Naive thymus-derived CD4-positive, alpha-beta T cell (primary cell): Measurements from ENCODE around the gene DPY19L2. TPM values are rescaled to one million over a fixed set of nuclear protein-coding genes. Genes with fewer than 3 reads are reported as not detected.
"Not testable (repeated sequence)": the region's sequence is repeated elsewhere in the genome, so short reads cannot be mapped to it uniquely, and the experiment has no call there.

ENCODE experiments used
- ATAC-seq: fragments of 150-1000 bp; cut with Tn5 transposase; 2 replicates; pipeline ENCODE4 v1.10.0; 2021; ENCODE audit warnings: mild to moderate bottlenecking, moderate library complexity
- CTCF ChIA-PET: fragments of 350-600 bp; sonication (Branson Sonifier 250); formaldehyde crosslinking; loops from one replicate; lab custom pipeline; 2021; ENCODE audit warnings: antibody characterized with exemption; lab: Charles Lee
- POLR2A ChIA-PET: fragments of 350-600 bp; sonication (Branson Sonifier 250); formaldehyde crosslinking; loops from one replicate; lab custom pipeline; 2021; ENCODE audit warnings: antibody characterized with exemption, inconsistent platforms; lab: Charles Lee
- DNase-seq, 9 donors: peaks; one replicate each; pipeline versions ENCODE4 v3.0.0 to v3.0.0-alpha.2; 2020 to 2022; ENCODE audit warnings: mixed read lengths in 1 of 9
- H3K27ac ChIP-seq: one replicate; pipeline ENCODE4 v1.7.0; 2013; ENCODE audit warnings: mild to moderate bottlenecking, low read depth, low read length, moderate library complexity
- H3K27me3 ChIP-seq, 2 donors: one replicate each; pipeline ENCODE4 v1.7.0; 2013; ENCODE audit warnings: low read length in 2 of 2, mild to moderate bottlenecking in 2 of 2, moderate library complexity in 2 of 2; ENCODE audit not compliant: control insufficient read depth in 2 of 2, insufficient read depth in 2 of 2
- H3K36me3 ChIP-seq, 3 experiments: 1 replicate in 2 of 3; 2 replicates in 1 of 3; pipeline ENCODE4 v1.7.0; 2013; ENCODE audit warnings: low read length in 3 of 3, mild to moderate bottlenecking in 3 of 3, moderate library complexity in 1 of 3; ENCODE audit not compliant: insufficient read depth in 3 of 3, control insufficient read depth in 2 of 3
- H3K4me1 ChIP-seq, 2 donors: one replicate each; pipeline ENCODE4 v1.7.0; 2013; ENCODE audit warnings: low read length in 2 of 2, mild to moderate bottlenecking in 2 of 2, moderate library complexity in 1 of 2; ENCODE audit not compliant: control insufficient read depth in 2 of 2, insufficient read depth in 2 of 2
- H3K4me3 ChIP-seq: 2 replicates; pipeline ENCODE4 v1.7.0; 2013; ENCODE audit warnings: mild to moderate bottlenecking, low read length
- H3K9me3 ChIP-seq, 3 experiments: 1 replicate in 2 of 3; 2 replicates in 1 of 3; pipeline ENCODE4 v1.7.0; 2013; ENCODE audit warnings: low read length in 3 of 3; ENCODE audit not compliant: control insufficient read depth in 2 of 3
- H3K27ac Mint-ChIP-seq, 9 donors: one replicate each; pipeline ENCODE4 v1.8.0; 2020 to 2022; ENCODE audit warnings: mixed read lengths in 9 of 9, mild to moderate bottlenecking in 8 of 9, moderate library complexity in 5 of 9, inconsistent platforms in 2 of 9
- H3K27me3 Mint-ChIP-seq, 5 donors: one replicate each; pipeline ENCODE4 v1.8.0; 2021 to 2022; ENCODE audit warnings: mixed read lengths in 5 of 5, mild to moderate bottlenecking in 1 of 5
- H3K36me3 Mint-ChIP-seq, 5 donors: one replicate each; pipeline ENCODE4 v1.8.0; 2020 to 2022; ENCODE audit warnings: mixed read lengths in 5 of 5, mild to moderate bottlenecking in 3 of 5, inconsistent platforms in 1 of 5
- H3K4me1 Mint-ChIP-seq, 7 donors: one replicate each; pipeline ENCODE4 v1.8.0; 2020 to 2022; ENCODE audit warnings: mixed read lengths in 7 of 7, mild to moderate bottlenecking in 3 of 7, inconsistent platforms in 1 of 7
- H3K4me3 Mint-ChIP-seq, 10 donors: one replicate each; pipeline ENCODE4 v1.8.0; 2020 to 2022; ENCODE audit warnings: mild to moderate bottlenecking in 10 of 10, mixed read lengths in 10 of 10, moderate library complexity in 6 of 10, inconsistent platforms in 2 of 10
- H3K9me3 Mint-ChIP-seq, 11 donors: one replicate each; pipeline ENCODE4 v1.8.0; 2020 to 2022; ENCODE audit warnings: mixed read lengths in 11 of 11, mild to moderate bottlenecking in 4 of 11, inconsistent platforms in 1 of 11, moderate library complexity in 1 of 11
- intact Hi-C, 2 donors: fragments of 100-400 bp; cut with micrococcal nuclease; formaldehyde crosslinking; loops; one replicate each; pipeline ENCODE4 v1.15.1; 2023
- polyA plus RNA-seq, 2 donors: library from polyadenylated mRNA; unstranded; fragments of 300-500 nt; fragmentation: Illumina TruSeq; gene quantifications; one replicate each; pipeline ENCODE4 v1.2.3, GENCODE V29; 2021
- total RNA-seq, 6 experiments: library from RNA in 5 of 6; stranded (reverse) in 5 of 6; gene quantifications; 1 replicate in 5 of 6; 2 replicates in 1 of 6; pipeline ENCODE4 v1.2.3 and lab custom pipeline; 2021 to 2026

Gene DPY19L2
- total and polyA plus RNA-seq, 7 experiments from 2014 or later = 0.28 to 3.1 (median 1.0) TPM; not detected in 1

- H3K27me3 ChIP-seq, H3K27me3 Mint-ChIP-seq, H3K4me3 Mint-ChIP-seq, H3K9me3 Mint-ChIP-seq, H3K4me1 ChIP-seq, intact Hi-C loops, H3K4me3 ChIP-seq, H3K36me3 ChIP-seq, DNase-seq, H3K27ac ChIP-seq, H3K36me3 Mint-ChIP-seq, H3K9me3 ChIP-seq, ATAC-seq, H3K27ac Mint-ChIP-seq, CTCF ChIA-PET, H3K4me1 Mint-ChIP-seq, POLR2A ChIA-PET: not testable (repeated sequence)
Observed at GRCh38 chr12:63643381-63644140, 24.7 kb downstream of the DPY19L2 start.

GRCh38 chr12:63624258-63624657 lies 44.0 kb downstream of the DPY19L2 start:
- H3K27me3 ChIP-seq, CTCF ChIA-PET, H3K4me3 ChIP-seq, POLR2A ChIA-PET, H3K4me1 Mint-ChIP-seq, H3K27ac Mint-ChIP-seq, H3K36me3 Mint-ChIP-seq, H3K27ac ChIP-seq, H3K9me3 Mint-ChIP-seq, H3K4me3 Mint-ChIP-seq, H3K4me1 ChIP-seq, H3K9me3 ChIP-seq, ATAC-seq, H3K27me3 Mint-ChIP-seq, DNase-seq, H3K36me3 ChIP-seq, intact Hi-C loops: not testable (repeated sequence)

GRCh38 chr12:63615544-63615943 lies 52.7 kb downstream of the DPY19L2 start:
- H3K27ac Mint-ChIP-seq, CTCF ChIA-PET, H3K36me3 ChIP-seq, H3K27ac ChIP-seq, H3K9me3 ChIP-seq, ATAC-seq, H3K27me3 Mint-ChIP-seq, H3K36me3 Mint-ChIP-seq, intact Hi-C loops, H3K4me1 ChIP-seq, H3K27me3 ChIP-seq, POLR2A ChIA-PET, H3K4me3 ChIP-seq, H3K4me3 Mint-ChIP-seq, DNase-seq, H3K4me1 Mint-ChIP-seq, H3K9me3 Mint-ChIP-seq: not testable (repeated sequence)

GRCh38 chr12:63611285-63611684 lies 57.0 kb downstream of the DPY19L2 start:
- H3K36me3 Mint-ChIP-seq, H3K27ac Mint-ChIP-seq, H3K4me1 Mint-ChIP-seq, ATAC-seq, H3K27me3 ChIP-seq, H3K36me3 ChIP-seq, POLR2A ChIA-PET, H3K27me3 Mint-ChIP-seq, H3K9me3 Mint-ChIP-seq, H3K9me3 ChIP-seq, H3K4me1 ChIP-seq, H3K27ac ChIP-seq, CTCF ChIA-PET, intact Hi-C loops, DNase-seq, H3K4me3 ChIP-seq, H3K4me3 Mint-ChIP-seq: not testable (repeated sequence)

GRCh38 chr12:63609281-63609680 lies 59.0 kb downstream of the DPY19L2 start:
- H3K4me3 ChIP-seq, DNase-seq, H3K27me3 Mint-ChIP-seq, intact Hi-C loops, H3K4me1 Mint-ChIP-seq, POLR2A ChIA-PET, H3K9me3 ChIP-seq, H3K36me3 Mint-ChIP-seq, H3K27me3 ChIP-seq, H3K27ac ChIP-seq, CTCF ChIA-PET, H3K4me1 ChIP-seq, H3K4me3 Mint-ChIP-seq, H3K27ac Mint-ChIP-seq, ATAC-seq, H3K9me3 Mint-ChIP-seq, H3K36me3 ChIP-seq: not testable (repeated sequence)

- H3K27me3 ChIP-seq, H3K36me3 ChIP-seq, ATAC-seq, H3K27me3 Mint-ChIP-seq, CTCF ChIA-PET, H3K4me1 Mint-ChIP-seq, DNase-seq, intact Hi-C loops, H3K27ac ChIP-seq, H3K36me3 Mint-ChIP-seq, H3K9me3 Mint-ChIP-seq, H3K4me3 ChIP-seq, H3K4me1 ChIP-seq, H3K9me3 ChIP-seq, POLR2A ChIA-PET, H3K4me3 Mint-ChIP-seq, H3K27ac Mint-ChIP-seq: not testable (repeated sequence)
Observed at GRCh38 chr12:63604985-63605384, 63.3 kb downstream of the DPY19L2 start.

- H3K27ac ChIP-seq, H3K27me3 ChIP-seq, H3K27ac Mint-ChIP-seq, intact Hi-C loops, ATAC-seq, H3K4me3 Mint-ChIP-seq, H3K36me3 Mint-ChIP-seq, H3K4me1 Mint-ChIP-seq, H3K27me3 Mint-ChIP-seq, H3K9me3 ChIP-seq, POLR2A ChIA-PET, H3K4me1 ChIP-seq, H3K4me3 ChIP-seq, H3K9me3 Mint-ChIP-seq, CTCF ChIA-PET, DNase-seq, H3K36me3 ChIP-seq: not testable (repeated sequence)
Observed at GRCh38 chr12:63594828-63595227, 73.5 kb downstream of the DPY19L2 start.
